Measurements from ENCODE around the gene NCBP3.

NCBP3 gene

DNA sequence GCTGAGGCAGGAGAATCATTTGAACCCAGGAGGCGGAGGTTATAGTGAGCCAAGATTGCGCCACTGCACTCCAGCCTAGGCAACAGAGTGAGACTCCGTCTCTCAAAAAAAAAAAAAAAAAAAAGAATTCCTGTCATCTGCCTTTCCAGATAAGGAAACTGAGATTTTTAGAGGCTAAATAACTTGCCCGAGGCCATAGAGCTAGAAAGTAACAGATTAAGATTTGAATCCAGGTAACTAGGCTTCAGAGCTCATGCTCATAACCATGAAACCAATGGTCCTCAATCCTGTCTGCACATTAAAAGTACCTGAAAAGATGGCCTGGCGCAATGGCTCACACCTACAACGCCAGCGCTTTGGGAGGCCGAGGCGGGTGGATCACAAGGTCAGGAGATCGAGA lies 9.5 kb downstream of the NCBP3 start:
- H3K9me3 ChIP-seq (ENCODE audit: control insufficient read depth in 5 of 5, low read length in 5 of 5): no peaks in the 10 kb centered on the region
- no peak overlapping the region for H3K4me3 ChIP-seq (ENCODE audit: low read depth in 1 of 5, low read length in 5 of 5)
- H3K27me3 ChIP-seq (ENCODE audit: control insufficient read depth in 5 of 5, insufficient read depth in 4 of 5, low read length in 5 of 5): no peaks in the 10 kb centered on the region
- peaks cover 24 to 57% (median 48%) of the 10 kb centered on the region in 5 donors for H3K36me3 ChIP-seq (ENCODE audit: control insufficient read depth in 5 of 5, insufficient read depth in 5 of 5, low read length in 5 of 5)
- no peak overlapping the region for H3K9ac ChIP-seq (ENCODE audit: low read length in 5 of 5)
- peaks cover 2 to 13% (median 11%) of the 10 kb centered on the region in 5 donors for H3K4me1 ChIP-seq (ENCODE audit: control insufficient read depth in 5 of 5, insufficient read depth in 5 of 5, low read length in 5 of 5)
- no peak overlapping the region for H3K27ac ChIP-seq (ENCODE audit: low read depth, low read length)

- H3K9me3 ChIP-seq (ENCODE audit: control insufficient read depth in 5 of 5, low read length in 5 of 5): no peaks in the 10 kb centered on the region
- peaks cover 2 to 13% (median 11%) of the 10 kb centered on the region in 5 donors for H3K4me1 ChIP-seq (ENCODE audit: control insufficient read depth in 5 of 5, insufficient read depth in 5 of 5, low read length in 5 of 5)
- no peaks in the 10 kb centered on the region for H3K27me3 ChIP-seq (ENCODE audit: control insufficient read depth in 5 of 5, insufficient read depth in 4 of 5, low read length in 5 of 5)
- H3K9ac ChIP-seq (ENCODE audit: low read length in 5 of 5): peak overlapping the region in 1 of 5 donors; percentile 51
- H3K36me3 ChIP-seq (ENCODE audit: control insufficient read depth in 5 of 5, insufficient read depth in 5 of 5, low read length in 5 of 5): peaks cover 23 to 51% (median 47%) of the 10 kb centered on the region in 5 donors
- H3K4me3 ChIP-seq (ENCODE audit: low read depth in 1 of 5, low read length in 5 of 5): no peak overlapping the region
- H3K27ac ChIP-seq (ENCODE audit: low read depth, low read length): no peak overlapping the region
These were observed 10.4 kb downstream of the NCBP3 start for GRCh38 chr17:3835410-3836229.

DNA sequence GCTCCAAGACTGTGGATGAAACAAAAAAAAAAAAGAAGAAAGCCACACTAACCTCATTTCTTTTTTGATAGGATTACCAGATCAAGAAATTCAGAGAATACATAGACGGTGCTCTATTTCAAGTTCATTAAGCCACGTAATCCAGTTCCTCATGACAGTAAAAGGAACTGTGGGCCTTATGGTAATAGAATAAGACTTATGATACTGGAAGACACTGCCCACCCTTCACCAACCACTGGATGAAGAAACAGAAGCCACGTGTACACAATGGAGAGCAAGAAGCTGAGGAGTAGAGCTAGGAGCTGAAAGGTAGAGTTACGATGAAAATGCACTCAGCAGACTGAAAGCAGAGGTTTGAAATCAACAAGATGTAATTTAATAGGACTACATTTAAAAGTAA lies 11.2 kb downstream of the NCBP3 start:
- peaks cover 1 to 13% (median 11%) of the 10 kb centered on the region in 5 donors for H3K4me1 ChIP-seq (ENCODE audit: control insufficient read depth in 5 of 5, insufficient read depth in 5 of 5, low read length in 5 of 5)
- no peaks in the 10 kb centered on the region for H3K9me3 ChIP-seq (ENCODE audit: control insufficient read depth in 5 of 5, low read length in 5 of 5)
- no peak overlapping the region for H3K9ac ChIP-seq (ENCODE audit: low read length in 5 of 5)
- H3K27me3 ChIP-seq (ENCODE audit: control insufficient read depth in 5 of 5, insufficient read depth in 4 of 5, low read length in 5 of 5): no peaks in the 10 kb centered on the region
- peaks cover 16 to 51% (median 41%) of the 10 kb centered on the region in 5 donors for H3K36me3 ChIP-seq (ENCODE audit: control insufficient read depth in 5 of 5, insufficient read depth in 5 of 5, low read length in 5 of 5)
- H3K27ac ChIP-seq (ENCODE audit: low read depth, low read length): no peak overlapping the region
- no peak overlapping the region for H3K4me3 ChIP-seq (ENCODE audit: low read depth in 1 of 5, low read length in 5 of 5)

- H3K27ac ChIP-seq (ENCODE audit: low read depth, low read length): no peak overlapping the region
- H3K9me3 ChIP-seq (ENCODE audit: control insufficient read depth in 5 of 5, low read length in 5 of 5): no peaks in the 10 kb centered on the region
- H3K4me1 ChIP-seq (ENCODE audit: control insufficient read depth in 5 of 5, insufficient read depth in 5 of 5, low read length in 5 of 5): peaks cover 0 to 11% (median 0%) of the 10 kb centered on the region in 5 donors
- peaks cover 25 to 71% (median 49%) of the 10 kb centered on the region in 5 donors for H3K36me3 ChIP-seq (ENCODE audit: control insufficient read depth in 5 of 5, insufficient read depth in 5 of 5, low read length in 5 of 5)
- H3K27me3 ChIP-seq (ENCODE audit: control insufficient read depth in 5 of 5, insufficient read depth in 4 of 5, low read length in 5 of 5): no peaks in the 10 kb centered on the region
- H3K4me3 ChIP-seq (ENCODE audit: low read depth in 1 of 5, low read length in 5 of 5): no peak overlapping the region
- H3K9ac ChIP-seq (ENCODE audit: low read length in 5 of 5): peak overlapping the region in 1 of 5 donors; percentile 69
These were observed 17.2 kb downstream of the NCBP3 start for GRCh38 chr17:3828852-3829232.

DNA sequence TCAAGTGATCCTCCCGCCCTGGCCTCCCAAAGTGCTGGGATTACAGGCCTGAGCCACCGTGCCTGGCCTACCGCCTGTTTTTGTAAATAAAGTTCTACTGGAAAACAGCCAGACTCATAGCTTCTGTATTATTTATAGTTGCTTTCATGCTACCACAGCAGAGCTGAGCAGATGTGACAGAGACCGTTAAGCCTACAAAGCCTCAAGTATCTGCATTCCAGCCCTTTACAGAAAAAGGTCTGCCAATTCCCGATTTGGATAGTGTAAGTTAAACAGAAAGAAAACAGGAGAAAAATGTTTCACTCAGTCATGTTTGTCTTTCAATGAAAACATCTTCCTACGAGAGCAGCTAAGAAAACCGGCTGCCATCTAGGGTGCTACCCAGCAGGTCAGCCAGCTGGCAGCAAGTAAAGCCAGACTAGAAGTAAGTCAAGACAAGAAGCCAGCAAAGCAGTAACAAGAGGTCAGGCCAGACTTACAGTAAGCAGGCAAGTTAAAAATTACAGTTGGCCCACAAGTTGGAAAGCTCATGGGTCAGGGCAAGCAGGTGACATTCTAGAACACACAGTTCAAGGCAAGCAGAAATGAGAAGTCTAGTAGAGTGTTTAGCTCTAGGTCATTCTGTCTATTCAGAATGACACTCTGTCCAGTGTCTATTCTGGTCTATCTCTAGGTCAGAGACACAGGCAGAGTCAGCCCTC lies 17.7 kb downstream of the NCBP3 start:
- H3K4me3 ChIP-seq (ENCODE audit: low read depth in 1 of 5, low read length in 5 of 5): no peak overlapping the region
- H3K27ac ChIP-seq (ENCODE audit: low read depth, low read length): no peak overlapping the region
- peaks cover 25 to 73% (median 52%) of the 10 kb centered on the region in 5 donors for H3K36me3 ChIP-seq (ENCODE audit: control insufficient read depth in 5 of 5, insufficient read depth in 5 of 5, low read length in 5 of 5)
- H3K4me1 ChIP-seq (ENCODE audit: control insufficient read depth in 5 of 5, insufficient read depth in 5 of 5, low read length in 5 of 5): peaks cover 0 to 11% (median 0%) of the 10 kb centered on the region in 5 donors
- no peaks in the 10 kb centered on the region for H3K27me3 ChIP-seq (ENCODE audit: control insufficient read depth in 5 of 5, insufficient read depth in 4 of 5, low read length in 5 of 5)
- H3K9me3 ChIP-seq (ENCODE audit: control insufficient read depth in 5 of 5, low read length in 5 of 5): no peaks in the 10 kb centered on the region
- H3K9ac ChIP-seq (ENCODE audit: low read length in 5 of 5): peak overlapping the region in 1 of 5 donors; percentile 69

- H3K9me3 ChIP-seq (ENCODE audit: control insufficient read depth in 5 of 5, low read length in 5 of 5): no peaks in the 10 kb centered on the region
- no peak overlapping the region for H3K27ac ChIP-seq (ENCODE audit: low read depth, low read length)
- H3K4me1 ChIP-seq (ENCODE audit: control insufficient read depth in 5 of 5, insufficient read depth in 5 of 5, low read length in 5 of 5): peaks cover 0 to 11% (median 0%) of the 10 kb centered on the region in 5 donors
- H3K36me3 ChIP-seq (ENCODE audit: control insufficient read depth in 5 of 5, insufficient read depth in 5 of 5, low read length in 5 of 5): peaks cover 28 to 76% (median 52%) of the 10 kb centered on the region in 5 donors
- H3K27me3 ChIP-seq (ENCODE audit: control insufficient read depth in 5 of 5, insufficient read depth in 4 of 5, low read length in 5 of 5): no peaks in the 10 kb centered on the region
- no peak overlapping the region for H3K4me3 ChIP-seq (ENCODE audit: low read depth in 1 of 5, low read length in 5 of 5)
- no peak overlapping the region for H3K9ac ChIP-seq (ENCODE audit: low read length in 5 of 5)
These were observed 18.8 kb downstream of the NCBP3 start for GRCh38 chr17:3827124-3827773.

GRCh38 chr17:3826191-3826590 lies 19.9 kb downstream of the NCBP3 start:
- Histone ChIP-seq H3K4me3 (ENCODE audit: low read depth in 1 of 5, low read length in 5 of 5) (no peak overlapping the region), H3K4me1 (ENCODE audit: control insufficient read depth in 5 of 5, insufficient read depth in 5 of 5, low read length in 5 of 5) (peaks cover 0 to 11% (median 0%) of the 10 kb centered on the region in 5 donors), H3K9ac (ENCODE audit: low read length in 5 of 5) (no peak overlapping the region), H3K27me3 (ENCODE audit: control insufficient read depth in 5 of 5, insufficient read depth in 4 of 5, low read length in 5 of 5) (no peaks in the 10 kb centered on the region), H3K27ac (ENCODE audit: low read depth, low read length) (no peak overlapping the region), H3K36me3 (ENCODE audit: control insufficient read depth in 5 of 5, insufficient read depth in 5 of 5, low read length in 5 of 5) (peaks cover 35 to 87% (median 60%) of the 10 kb centered on the region in 5 donors), H3K9me3 (ENCODE audit: control insufficient read depth in 5 of 5, low read length in 5 of 5) (no peaks in the 10 kb centered on the region)

GRCh38 chr17:3821101-3821500 lies 24.9 kb downstream of the NCBP3 start:
- no peak overlapping the region for H3K27ac ChIP-seq (ENCODE audit: low read depth, low read length)
- peaks cover 59 to 95% (median 80%) of the 10 kb centered on the region in 5 donors for H3K36me3 ChIP-seq (ENCODE audit: control insufficient read depth in 5 of 5, insufficient read depth in 5 of 5, low read length in 5 of 5)

DNA sequence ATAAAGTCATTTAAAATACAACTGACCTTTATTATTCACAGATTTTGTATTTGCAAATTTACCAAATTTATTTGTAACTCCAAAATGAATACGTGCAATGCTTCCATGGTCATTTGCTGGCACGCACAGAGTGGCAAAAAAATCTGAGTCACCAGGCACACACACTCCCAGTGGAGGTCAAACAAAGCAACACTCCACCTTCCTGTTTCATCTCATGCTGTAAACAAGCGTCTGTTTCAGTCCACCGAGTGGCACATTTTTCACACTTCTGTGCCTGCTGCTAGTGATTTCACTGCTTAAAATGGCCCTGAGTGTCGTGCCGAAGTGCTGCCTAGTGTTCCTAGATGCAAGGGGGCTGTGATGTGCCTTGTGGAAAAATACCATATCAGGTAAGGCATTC lies 27.3 kb downstream of the NCBP3 start:
- H3K9me3 ChIP-seq (ENCODE audit: control insufficient read depth in 5 of 5, low read length in 5 of 5): no peaks in the 10 kb centered on the region
- H3K4me1 ChIP-seq (ENCODE audit: control insufficient read depth in 5 of 5, insufficient read depth in 5 of 5, low read length in 5 of 5): no peaks in the 10 kb centered on the region
- peaks cover 46 to 93% (median 81%) of the 10 kb centered on the region in 5 donors for H3K36me3 ChIP-seq (ENCODE audit: control insufficient read depth in 5 of 5, insufficient read depth in 5 of 5, low read length in 5 of 5)
- no peak overlapping the region for H3K27ac ChIP-seq (ENCODE audit: low read depth, low read length)
- no peak overlapping the region for H3K4me3 ChIP-seq (ENCODE audit: low read depth in 1 of 5, low read length in 5 of 5)
- H3K9ac ChIP-seq (ENCODE audit: low read length in 5 of 5): no peak overlapping the region
- H3K27me3 ChIP-seq (ENCODE audit: control insufficient read depth in 5 of 5, insufficient read depth in 4 of 5, low read length in 5 of 5): no peaks in the 10 kb centered on the region

More at GRCh38 chr17:3821101-3821500, 24.9 kb downstream of the NCBP3 start:
- no peak overlapping the region for H3K9ac ChIP-seq (ENCODE audit: low read length in 5 of 5)
- H3K9me3 ChIP-seq (ENCODE audit: control insufficient read depth in 5 of 5, low read length in 5 of 5): no peaks in the 10 kb centered on the region
- H3K4me3 ChIP-seq (ENCODE audit: low read depth in 1 of 5, low read length in 5 of 5): no peak overlapping the region
- H3K27me3 ChIP-seq (ENCODE audit: control insufficient read depth in 5 of 5, insufficient read depth in 4 of 5, low read length in 5 of 5): no peaks in the 10 kb centered on the region
- no peaks in the 10 kb centered on the region for H3K4me1 ChIP-seq (ENCODE audit: control insufficient read depth in 5 of 5, insufficient read depth in 5 of 5, low read length in 5 of 5)

Data from subcutaneous abdominal adipose tissue (tissue), 5 donors.